ENCODE results near the gene NR4A1.

DNA sequence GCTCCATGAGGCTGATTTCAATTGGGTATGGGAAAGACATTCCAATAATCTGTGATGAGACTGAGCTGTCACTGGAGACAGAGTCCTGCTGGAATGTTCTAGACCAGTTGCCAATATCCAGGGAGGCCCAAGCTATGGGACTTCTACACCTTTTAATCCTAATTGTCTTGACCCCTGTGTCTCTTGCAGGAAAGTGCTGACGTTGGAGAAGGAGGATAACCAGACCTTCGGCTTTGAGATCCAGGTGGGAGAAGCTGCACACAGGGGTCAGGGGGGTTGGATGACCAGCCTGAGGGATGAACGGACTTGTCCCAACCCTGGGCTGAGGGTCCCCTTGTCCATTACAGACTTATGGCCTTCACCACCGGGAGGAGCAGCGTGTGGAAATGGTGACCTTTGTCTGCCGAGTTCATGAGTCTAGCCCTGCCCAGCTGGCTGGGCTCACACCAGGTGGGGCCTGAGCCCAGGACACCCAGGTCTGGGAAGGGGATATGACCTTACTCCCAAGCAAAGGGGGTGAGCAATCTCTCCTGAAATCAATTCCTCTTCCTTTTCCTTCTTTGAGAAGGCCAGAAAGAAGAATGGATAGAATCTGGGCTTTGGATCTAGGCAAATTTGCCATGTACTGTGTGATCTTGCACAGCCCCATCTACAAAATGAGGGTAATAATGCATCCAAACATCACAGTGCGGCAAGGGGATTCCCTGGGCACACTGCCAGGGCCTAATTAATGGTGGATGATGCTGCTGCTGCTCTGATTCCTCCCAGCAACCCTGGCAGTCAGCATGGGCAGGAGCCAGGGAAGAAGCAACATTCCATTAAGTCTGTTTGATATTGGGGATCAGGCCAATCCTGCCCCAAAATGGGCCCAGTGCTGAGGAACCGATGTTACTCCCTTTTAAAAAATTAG, 40.3 kb upstream of the NR4A1 start:
- TF ChIP-seq, protein P1, sequence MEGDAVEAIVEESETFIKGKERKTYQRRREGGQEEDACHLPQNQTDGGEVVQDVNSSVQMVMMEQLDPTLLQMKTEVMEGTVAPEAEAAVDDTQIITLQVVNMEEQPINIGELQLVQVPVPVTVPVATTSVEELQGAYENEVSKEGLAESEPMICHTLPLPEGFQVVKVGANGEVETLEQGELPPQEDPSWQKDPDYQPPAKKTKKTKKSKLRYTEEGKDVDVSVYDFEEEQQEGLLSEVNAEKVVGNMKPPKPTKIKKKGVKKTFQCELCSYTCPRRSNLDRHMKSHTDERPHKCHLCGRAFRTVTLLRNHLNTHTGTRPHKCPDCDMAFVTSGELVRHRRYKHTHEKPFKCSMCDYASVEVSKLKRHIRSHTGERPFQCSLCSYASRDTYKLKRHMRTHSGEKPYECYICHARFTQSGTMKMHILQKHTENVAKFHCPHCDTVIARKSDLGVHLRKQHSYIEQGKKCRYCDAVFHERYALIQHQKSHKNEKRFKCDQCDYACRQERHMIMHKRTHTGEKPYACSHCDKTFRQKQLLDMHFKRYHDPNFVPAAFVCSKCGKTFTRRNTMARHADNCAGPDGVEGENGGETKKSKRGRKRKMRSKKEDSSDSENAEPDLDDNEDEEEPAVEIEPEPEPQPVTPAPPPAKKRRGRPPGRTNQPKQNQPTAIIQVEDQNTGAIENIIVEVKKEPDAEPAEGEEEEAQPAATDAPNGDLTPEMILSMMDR (IDR thresholded peaks at IDR 0.05; ENCODE audit: low read length) = no peak
- TF ChIP-seq EZH2 (optimal IDR thresholded peaks at IDR 0.05; ENCODE audit: low read depth, low read length) = no peak
- TF ChIP-seq EZH2phosphoT487 (IDR thresholded peaks at IDR 0.05; ENCODE audit: low read length) = no peak
